ENCODE data around the gene ACOXL. TPM values are rescaled to one million over a fixed set of nuclear protein-coding genes. Genes with fewer than 3 reads are reported as not detected.

The ACOXL gene
- total and polyA plus RNA-seq, 2 donors (not counting 3 experiments of a cell fraction or from before 2014, with no cell fraction given), result not detected

DNA sequence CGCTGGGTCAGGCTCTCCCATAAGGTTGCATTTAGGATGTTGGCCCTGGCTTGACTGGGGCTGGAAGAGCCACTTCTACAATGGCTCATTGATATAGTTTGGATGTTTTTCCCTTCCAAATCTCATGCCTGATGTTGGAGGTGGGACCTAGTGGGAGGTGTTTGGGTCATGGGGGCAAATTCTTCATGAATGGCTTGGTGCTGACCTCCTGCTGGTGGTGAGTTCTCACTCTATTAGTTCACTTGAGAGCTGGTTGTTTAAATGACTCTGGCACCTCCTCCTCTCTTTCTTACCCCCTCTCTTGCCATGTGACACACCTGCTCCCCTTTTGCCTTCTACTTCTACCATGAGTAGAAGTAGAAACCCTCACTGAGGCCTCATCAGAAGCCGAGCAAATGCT, 20.5 kb downstream of the ACOXL start:
- FAIRE-seq, result no peak
- H3K9me3 ChIP-seq (replicated peaks; ENCODE audit: control insufficient read depth, insufficient read depth, low read length), result no peaks in the 10 kb centered on the region
- BruUV-seq (replicated peaks), result no TSS peak
- no peaks in the 10 kb centered on the region for H3K36me3 ChIP-seq (ENCODE audit: control insufficient read depth in 2 of 2, extremely low read depth in 1 of 2, insufficient read depth in 2 of 2, low read length in 2 of 2)
- H3K4me1 ChIP-seq (ENCODE audit: control insufficient read depth, extremely low read depth, insufficient read depth, low read length), result no peaks in the 10 kb centered on the region
- no peak overlapping the region for H2AFZ ChIP-seq (ENCODE audit: low read depth, low read length)
- H3K4me2 ChIP-seq (ENCODE audit: insufficient read depth, low read length), result no peak overlapping the region
- dilution Hi-C loops (cut with MboI; ENCODE audit: extremely low pct_ligation_motif_present, low sequenced_read_pairs), result no loop called here
- H3K27ac ChIP-seq (ENCODE audit: insufficient read depth, low read depth, low read length), result no peak overlapping the region
- H3K9me1 ChIP-seq (replicated peaks; ENCODE audit: control insufficient read depth, extremely low read depth, insufficient read depth, low read length), result no peaks in the 10 kb centered on the region
- H3K9ac ChIP-seq (replicated peaks; ENCODE audit: extremely low read depth, insufficient read depth, low read length), result no peak overlapping the region
- H4K20me1 ChIP-seq (replicated peaks; ENCODE audit: control insufficient read depth, extremely low read depth, insufficient read depth, low read length), result no peaks in the 10 kb centered on the region
- TF ChIP-seq JUN (IDR thresholded peaks at IDR 0.05; ENCODE audit: borderline replicate concordance, insufficient read depth, insufficient read length, low read depth) (no peak), POLR2AphosphoS5 (IDR thresholded peaks at IDR 0.05; ENCODE audit: insufficient read depth, low read depth, low read length) (no peak), EZH2 (IDR thresholded peaks at IDR 0.05; ENCODE audit: borderline replicate concordance, low read depth, low read length, severe bottlenecking) (no peak), GATA2 (IDR thresholded peaks at IDR 0.05; ENCODE audit: insufficient read depth, insufficient read length, low read depth, low read length) (no peak), FOS (IDR thresholded peaks at IDR 0.05; ENCODE audit: borderline replicate concordance, insufficient read depth, low read length) (no peak), MYC (IDR thresholded peaks at IDR 0.05; ENCODE audit: low read depth, low read length) (no peak), POLR2A (IDR thresholded peaks at IDR 0.05; ENCODE audit: low read depth, low read length) (no peak)
- TF ChIP-seq, protein P1, sequence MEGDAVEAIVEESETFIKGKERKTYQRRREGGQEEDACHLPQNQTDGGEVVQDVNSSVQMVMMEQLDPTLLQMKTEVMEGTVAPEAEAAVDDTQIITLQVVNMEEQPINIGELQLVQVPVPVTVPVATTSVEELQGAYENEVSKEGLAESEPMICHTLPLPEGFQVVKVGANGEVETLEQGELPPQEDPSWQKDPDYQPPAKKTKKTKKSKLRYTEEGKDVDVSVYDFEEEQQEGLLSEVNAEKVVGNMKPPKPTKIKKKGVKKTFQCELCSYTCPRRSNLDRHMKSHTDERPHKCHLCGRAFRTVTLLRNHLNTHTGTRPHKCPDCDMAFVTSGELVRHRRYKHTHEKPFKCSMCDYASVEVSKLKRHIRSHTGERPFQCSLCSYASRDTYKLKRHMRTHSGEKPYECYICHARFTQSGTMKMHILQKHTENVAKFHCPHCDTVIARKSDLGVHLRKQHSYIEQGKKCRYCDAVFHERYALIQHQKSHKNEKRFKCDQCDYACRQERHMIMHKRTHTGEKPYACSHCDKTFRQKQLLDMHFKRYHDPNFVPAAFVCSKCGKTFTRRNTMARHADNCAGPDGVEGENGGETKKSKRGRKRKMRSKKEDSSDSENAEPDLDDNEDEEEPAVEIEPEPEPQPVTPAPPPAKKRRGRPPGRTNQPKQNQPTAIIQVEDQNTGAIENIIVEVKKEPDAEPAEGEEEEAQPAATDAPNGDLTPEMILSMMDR (IDR thresholded peaks at IDR 0.05; ENCODE audit: extremely low read depth in 1 of 2, insufficient read depth in 1 of 2, low read depth in 1 of 2, low read length in 2 of 2), result no peak
- TF ChIP-seq, protein P2, sequence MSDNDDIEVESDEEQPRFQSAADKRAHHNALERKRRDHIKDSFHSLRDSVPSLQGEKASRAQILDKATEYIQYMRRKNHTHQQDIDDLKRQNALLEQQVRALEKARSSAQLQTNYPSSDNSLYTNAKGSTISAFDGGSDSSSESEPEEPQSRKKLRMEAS (IDR thresholded peaks at IDR 0.05; ENCODE audit: insufficient read depth, insufficient read length), result no peak
- no peaks in the 10 kb centered on the region for H3K79me2 ChIP-seq (ENCODE audit: control insufficient read depth, insufficient read depth, low read length)
- no peak overlapping the region for H3K4me3 ChIP-seq (replicated peaks in 1 of 3; ENCODE audit: insufficient read depth in 1 of 3, low read depth in 1 of 3, low read length in 3 of 3)
- CTCF ChIA-PET, result no interaction called here
- POLR2A ChIA-PET, result no interaction called here
- no peak for DNase-seq (ENCODE audit: low read depth, low spot score)
- intact Hi-C loops (cut with micrococcal nuclease), result loop anchor here (2.0 kb wide), 1 partner anchor 20 kb away; no protein-coding TSS in a partner anchor
- H3K27me3 ChIP-seq (ENCODE audit: control insufficient read depth in 2 of 2, insufficient read depth in 2 of 2, low read length in 2 of 2), result peaks cover 19% of the 10 kb centered on the region in 2 experiments
